SK-N-SH (cell line): Measurements from ENCODE around the gene MMP28.

ENCODE experiments used
- EP300 ChIP-seq, 2 experiments: IDR thresholded peaks; 2 replicates each; pipeline versions ENCODE4 v1.4.0 to v1.6.1; 2012; ENCODE audit warnings: borderline replicate concordance in 1 of 2, low read depth in 1 of 2, low read length in 1 of 2
- FOXM1 ChIP-seq: IDR thresholded peaks from 2 replicates; pipeline ENCODE4 v1.4.0; 2012; ENCODE audit warnings: low read depth, mild to moderate bottlenecking
- GABPA ChIP-seq: IDR thresholded peaks from 2 replicates; pipeline ENCODE4 v1.4.0; 2012; ENCODE audit warnings: low read depth, mild to moderate bottlenecking
- MAX ChIP-seq: IDR thresholded peaks from 2 replicates; pipeline ENCODE4 v1.4.0; 2012; ENCODE audit warnings: low read depth
- SIN3A ChIP-seq: IDR thresholded peaks from 2 replicates; pipeline ENCODE4 v1.6.1; 2012; ENCODE audit warnings: low read depth, mild to moderate bottlenecking, low read length, moderate library complexity, borderline replicate concordance
- TAF1 ChIP-seq: IDR thresholded peaks from 2 replicates; pipeline ENCODE4 v1.6.1; 2012; ENCODE audit warnings: low read depth, mild to moderate bottlenecking, low read length, moderate library complexity, borderline replicate concordance
- TF ChIP-seq, protein P1 (sequence below): fragments of 200-600 bp; sonication (generic); IDR thresholded peaks from 2 replicates; pipeline ENCODE4 v1.6.1; 2017; ENCODE audit warnings: antibody characterized with exemption, mild to moderate bottlenecking, moderate library complexity
- TF ChIP-seq, protein P2 (sequence below): IDR thresholded peaks from 2 replicates; pipeline ENCODE4 v1.4.0; 2012; ENCODE audit warnings: low read depth, borderline replicate concordance

DNA sequence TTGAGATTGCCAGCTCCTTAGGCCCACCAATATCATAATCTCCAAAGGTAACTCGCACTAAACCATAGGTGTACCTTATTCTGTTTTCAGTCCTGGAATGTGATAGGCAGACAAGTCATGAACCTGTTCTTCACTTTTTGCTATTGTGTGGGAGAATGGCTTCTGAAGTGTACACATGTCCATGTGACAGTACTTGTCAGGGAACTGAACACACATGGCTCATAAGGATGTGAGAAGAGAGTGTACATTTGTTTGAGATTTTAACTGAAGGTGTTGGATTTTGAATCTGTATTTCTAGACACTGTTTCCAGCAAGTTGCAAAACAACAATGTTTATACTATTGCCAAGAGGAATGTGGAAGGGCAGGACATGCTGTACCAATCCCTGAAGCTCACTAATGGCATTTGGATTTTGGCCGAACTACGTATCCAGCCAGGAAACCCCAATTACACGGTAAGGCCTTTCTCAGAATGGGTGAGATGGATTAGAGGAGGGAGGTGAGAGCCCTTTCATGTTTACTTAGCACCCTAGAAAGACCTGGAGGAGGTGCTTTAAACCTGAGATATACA is 78.5 kb downstream of the MMP28 start:
- TF ChIP-seq, protein P1, sequence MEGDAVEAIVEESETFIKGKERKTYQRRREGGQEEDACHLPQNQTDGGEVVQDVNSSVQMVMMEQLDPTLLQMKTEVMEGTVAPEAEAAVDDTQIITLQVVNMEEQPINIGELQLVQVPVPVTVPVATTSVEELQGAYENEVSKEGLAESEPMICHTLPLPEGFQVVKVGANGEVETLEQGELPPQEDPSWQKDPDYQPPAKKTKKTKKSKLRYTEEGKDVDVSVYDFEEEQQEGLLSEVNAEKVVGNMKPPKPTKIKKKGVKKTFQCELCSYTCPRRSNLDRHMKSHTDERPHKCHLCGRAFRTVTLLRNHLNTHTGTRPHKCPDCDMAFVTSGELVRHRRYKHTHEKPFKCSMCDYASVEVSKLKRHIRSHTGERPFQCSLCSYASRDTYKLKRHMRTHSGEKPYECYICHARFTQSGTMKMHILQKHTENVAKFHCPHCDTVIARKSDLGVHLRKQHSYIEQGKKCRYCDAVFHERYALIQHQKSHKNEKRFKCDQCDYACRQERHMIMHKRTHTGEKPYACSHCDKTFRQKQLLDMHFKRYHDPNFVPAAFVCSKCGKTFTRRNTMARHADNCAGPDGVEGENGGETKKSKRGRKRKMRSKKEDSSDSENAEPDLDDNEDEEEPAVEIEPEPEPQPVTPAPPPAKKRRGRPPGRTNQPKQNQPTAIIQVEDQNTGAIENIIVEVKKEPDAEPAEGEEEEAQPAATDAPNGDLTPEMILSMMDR = no peak
- TF ChIP-seq FOXM1 (no peak), MAX (no peak), EP300 (IDR thresholded peaks at IDR 0.05; ENCODE audit: borderline replicate concordance in 1 of 2, low read depth in 1 of 2, low read length in 1 of 2) (no peak), GABPA (no peak), TAF1 (no peak), SIN3A (no peak)
- TF ChIP-seq, protein P2, sequence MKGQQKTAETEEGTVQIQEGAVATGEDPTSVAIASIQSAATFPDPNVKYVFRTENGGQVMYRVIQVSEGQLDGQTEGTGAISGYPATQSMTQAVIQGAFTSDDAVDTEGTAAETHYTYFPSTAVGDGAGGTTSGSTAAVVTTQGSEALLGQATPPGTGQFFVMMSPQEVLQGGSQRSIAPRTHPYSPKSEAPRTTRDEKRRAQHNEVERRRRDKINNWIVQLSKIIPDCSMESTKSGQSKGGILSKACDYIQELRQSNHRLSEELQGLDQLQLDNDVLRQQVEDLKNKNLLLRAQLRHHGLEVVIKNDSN = no peak
